Measurements from ENCODE around the gene SETD1B. TPM values are rescaled to one million over a fixed set of nuclear protein-coding genes. Genes with fewer than 3 reads are reported as not detected.

The SETD1B gene
- total and polyA plus RNA-seq, 2 experiments from 2014 or later = 2.5 to 3.8 TPM

DNA sequence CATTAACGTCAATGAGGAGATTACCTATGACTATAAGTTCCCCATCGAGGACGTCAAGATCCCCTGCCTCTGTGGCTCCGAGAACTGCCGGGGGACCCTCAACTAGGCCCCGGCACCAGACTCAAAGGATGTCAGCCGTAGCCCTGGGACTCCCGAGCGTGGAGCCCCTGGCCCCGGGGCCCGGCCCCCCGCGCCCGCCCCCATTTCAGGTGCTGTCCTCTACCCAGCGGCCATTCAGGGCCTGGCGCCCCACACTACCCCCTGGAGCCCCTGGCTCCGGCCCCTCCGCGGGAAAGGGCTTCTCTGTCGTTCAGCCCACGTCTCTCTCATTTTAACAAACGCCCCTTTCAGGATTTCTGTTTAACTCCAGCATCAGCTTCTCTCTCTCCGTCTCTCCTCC is 26.3 kb downstream of the SETD1B start:
- no peaks in the 10 kb centered on the region for H4K20me1 ChIP-seq (ENCODE audit: insufficient read depth, poor library complexity, severe bottlenecking)
- no peak overlapping the region for H3K4me2 ChIP-seq
- H3K27me3 ChIP-seq = no peaks in the 10 kb centered on the region
- H3K4me3 ChIP-seq = no peak overlapping the region
- no peaks in the 10 kb centered on the region for H3K4me1 ChIP-seq (ENCODE audit: insufficient read depth)
- no peaks in the 10 kb centered on the region for H3K9me3 ChIP-seq (ENCODE audit: low read depth)
- DNase-seq (ENCODE audit: low spot score) = no peak
- no peaks in the 10 kb centered on the region for H3K9me2 ChIP-seq (replicated peaks; ENCODE audit: insufficient read depth)
- TF ChIP-seq EZH2 (IDR thresholded peaks at IDR 0.05; ENCODE audit: borderline replicate concordance) (no peak), EZH2phosphoT487 (IDR thresholded peaks at IDR 0.05; ENCODE audit: low read depth, severe bottlenecking, unreplicated experiment) (no peak)
- TF ChIP-seq, protein P1, sequence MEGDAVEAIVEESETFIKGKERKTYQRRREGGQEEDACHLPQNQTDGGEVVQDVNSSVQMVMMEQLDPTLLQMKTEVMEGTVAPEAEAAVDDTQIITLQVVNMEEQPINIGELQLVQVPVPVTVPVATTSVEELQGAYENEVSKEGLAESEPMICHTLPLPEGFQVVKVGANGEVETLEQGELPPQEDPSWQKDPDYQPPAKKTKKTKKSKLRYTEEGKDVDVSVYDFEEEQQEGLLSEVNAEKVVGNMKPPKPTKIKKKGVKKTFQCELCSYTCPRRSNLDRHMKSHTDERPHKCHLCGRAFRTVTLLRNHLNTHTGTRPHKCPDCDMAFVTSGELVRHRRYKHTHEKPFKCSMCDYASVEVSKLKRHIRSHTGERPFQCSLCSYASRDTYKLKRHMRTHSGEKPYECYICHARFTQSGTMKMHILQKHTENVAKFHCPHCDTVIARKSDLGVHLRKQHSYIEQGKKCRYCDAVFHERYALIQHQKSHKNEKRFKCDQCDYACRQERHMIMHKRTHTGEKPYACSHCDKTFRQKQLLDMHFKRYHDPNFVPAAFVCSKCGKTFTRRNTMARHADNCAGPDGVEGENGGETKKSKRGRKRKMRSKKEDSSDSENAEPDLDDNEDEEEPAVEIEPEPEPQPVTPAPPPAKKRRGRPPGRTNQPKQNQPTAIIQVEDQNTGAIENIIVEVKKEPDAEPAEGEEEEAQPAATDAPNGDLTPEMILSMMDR (IDR thresholded peaks at IDR 0.05; ENCODE audit: poor library complexity) = no peak
- no peaks in the 10 kb centered on the region for H3K36me3 ChIP-seq (replicated peaks; ENCODE audit: insufficient read depth, low read depth)
- no peak overlapping the region for H3K27ac ChIP-seq
- H2AFZ ChIP-seq = no peak overlapping the region
- WGBS (ENCODE audit: low lambda C conversion rate, missing lambda C conversion rate) = 95% methylated on average over 14 of the region's 23 CpGs
- H3K79me2 ChIP-seq = no peaks in the 10 kb centered on the region

DNA sequence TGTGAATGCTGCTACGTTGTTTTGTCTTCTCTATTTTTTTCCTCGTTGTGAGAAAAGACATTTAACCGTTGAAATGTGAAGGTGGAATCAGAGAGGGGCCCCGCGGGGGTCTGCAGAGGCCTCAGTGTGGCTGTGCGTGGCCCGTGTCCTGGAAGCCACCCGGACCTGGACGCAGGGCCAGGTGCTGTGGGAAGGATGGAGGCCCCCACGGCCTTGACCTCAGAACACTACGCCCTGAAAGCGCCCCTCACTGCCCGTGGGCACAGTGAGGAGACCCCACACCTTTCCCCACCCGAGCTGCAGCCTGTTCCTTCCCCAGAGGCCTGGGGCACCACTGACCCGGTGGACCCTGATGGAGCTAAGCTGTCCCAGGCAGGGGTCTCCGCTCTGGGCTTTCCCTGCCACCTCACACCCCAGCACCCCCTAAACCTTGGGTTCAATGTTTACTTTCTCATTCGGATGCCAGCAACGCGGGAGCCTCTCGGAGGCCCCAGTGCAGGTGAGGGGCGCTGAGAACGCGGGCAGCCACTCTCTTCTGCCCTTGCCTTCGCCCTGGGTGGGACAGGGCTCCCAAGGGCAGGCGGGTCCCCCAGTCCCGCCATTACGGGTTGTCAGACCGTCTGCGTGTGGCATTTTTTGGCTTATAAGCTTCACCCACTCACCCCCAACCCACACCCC is 26.9 kb downstream of the SETD1B start:
- Histone ChIP-seq H3K9me3 (ENCODE audit: low read depth) (no peaks in the 10 kb centered on the region), H3K4me2 (no peak overlapping the region), H3K4me3 (no peak overlapping the region), H3K27ac (no peak overlapping the region), H3K9me2 (replicated peaks; ENCODE audit: insufficient read depth) (no peaks in the 10 kb centered on the region), H2AFZ (no peak overlapping the region), H3K36me3 (replicated peaks; ENCODE audit: insufficient read depth, low read depth) (no peaks in the 10 kb centered on the region), H4K20me1 (ENCODE audit: insufficient read depth, poor library complexity, severe bottlenecking) (no peaks in the 10 kb centered on the region), H3K79me2 (no peaks in the 10 kb centered on the region), H3K27me3 (no peaks in the 10 kb centered on the region), H3K4me1 (ENCODE audit: insufficient read depth) (no peaks in the 10 kb centered on the region)
- DNase-seq (ENCODE audit: low spot score) = no peak
- TF ChIP-seq EZH2phosphoT487 (IDR thresholded peaks at IDR 0.05; ENCODE audit: low read depth, severe bottlenecking, unreplicated experiment) (no peak), EZH2 (IDR thresholded peaks at IDR 0.05; ENCODE audit: borderline replicate concordance) (no peak)
- TF ChIP-seq, protein P1 (IDR thresholded peaks at IDR 0.05; ENCODE audit: poor library complexity) = no peak
- WGBS (ENCODE audit: low lambda C conversion rate, missing lambda C conversion rate) = 95% methylated on average over 29 of the region's 29 CpGs

DNA sequence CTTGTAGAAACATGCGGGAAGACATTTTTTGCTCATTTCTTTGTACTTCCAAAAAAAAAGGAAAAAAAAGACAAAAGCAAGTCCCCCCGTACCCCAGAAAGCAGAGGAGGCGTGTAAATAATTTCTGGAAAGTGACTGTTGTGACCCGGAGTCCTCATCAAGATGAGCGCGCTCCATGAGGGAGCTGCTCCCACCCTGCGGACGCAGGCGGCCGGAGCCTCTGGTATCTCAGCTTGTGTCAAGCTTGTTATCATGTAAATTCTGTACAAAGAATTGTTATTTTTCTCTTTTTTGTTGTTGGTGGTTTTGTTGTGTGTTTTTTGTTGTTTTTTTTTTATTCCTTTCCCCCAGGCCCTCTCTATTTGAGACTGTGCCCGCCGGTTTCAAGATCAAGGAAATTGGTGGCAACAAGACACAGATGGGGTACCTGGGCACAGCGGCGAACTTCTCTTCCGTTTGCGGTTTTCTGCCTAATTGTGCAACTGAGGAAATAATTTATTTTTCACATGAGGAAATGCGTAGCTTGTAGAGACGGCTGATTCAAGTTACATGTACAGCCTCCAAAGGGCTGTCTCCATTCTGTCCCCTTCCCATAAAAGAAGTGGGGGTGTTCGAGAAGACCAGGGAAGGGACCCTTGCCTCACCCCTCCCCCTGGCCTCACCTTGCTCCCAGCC is 27.9 kb downstream of the SETD1B start:
- no peak overlapping the region for H3K4me3 ChIP-seq
- no peaks in the 10 kb centered on the region for H3K4me1 ChIP-seq (ENCODE audit: insufficient read depth)
- no peaks in the 10 kb centered on the region for H3K36me3 ChIP-seq (replicated peaks; ENCODE audit: insufficient read depth, low read depth)
- H3K4me2 ChIP-seq = no peak overlapping the region
- H3K27ac ChIP-seq = no peak overlapping the region
- H2AFZ ChIP-seq = no peak overlapping the region
- no peaks in the 10 kb centered on the region for H3K9me3 ChIP-seq (ENCODE audit: low read depth)
- H4K20me1 ChIP-seq (ENCODE audit: insufficient read depth, poor library complexity, severe bottlenecking) = no peaks in the 10 kb centered on the region
- H3K79me2 ChIP-seq = no peaks in the 10 kb centered on the region
- TF ChIP-seq, protein P1 (IDR thresholded peaks at IDR 0.05; ENCODE audit: poor library complexity) = no peak
- TF ChIP-seq EZH2 (IDR thresholded peaks at IDR 0.05; ENCODE audit: borderline replicate concordance) = no peak
- TF ChIP-seq EZH2phosphoT487 (IDR thresholded peaks at IDR 0.05; ENCODE audit: low read depth, severe bottlenecking, unreplicated experiment) = no peak
- H3K9me2 ChIP-seq (replicated peaks; ENCODE audit: insufficient read depth) = no peaks in the 10 kb centered on the region
- no peak for DNase-seq (ENCODE audit: low spot score)
- 98% methylated on average over 19 of the region's 19 CpGs for WGBS (ENCODE audit: low lambda C conversion rate, missing lambda C conversion rate)
- H3K27me3 ChIP-seq = no peaks in the 10 kb centered on the region
